ENCODE data around the gene TRIM31. TPM values are rescaled to one million over a fixed set of nuclear protein-coding genes. Genes with fewer than 3 reads are reported as not detected.

Gene TRIM31
- total RNA-seq, 2 experiments from 2014 or later, result not detected

GRCh38 chr6:30066082-30066481 lies 46.8 kb downstream of the TRIM31 start:
- Histone ChIP-seq H4K20me1 (ENCODE audit: insufficient read depth, low read length) (no peaks in the 10 kb centered on the region), H3K4me2 (ENCODE audit: low read length) (peak overlapping the region; percentile 80), H3K4me1 (ENCODE audit: insufficient read depth, low read length, poor library complexity, severe bottlenecking) (peaks cover 35% of the 10 kb centered on the region), H3K79me2 (ENCODE audit: insufficient read depth, low read depth, low read length) (peaks cover 50% of the 10 kb centered on the region; the same call in 1 of the 2 replicates), H2AFZ (ENCODE audit: low read length) (peak overlapping the region; percentile 76; the same call in 1 of the 2 replicates), H3K4me3 (ENCODE audit: low read depth, low read length, poor library complexity, severe bottlenecking) (peak overlapping the region; percentile 77), H3K9me3 (ENCODE audit: low read length) (no peaks in the 10 kb centered on the region), H3K36me3 (ENCODE audit: insufficient read depth, low read length) (peaks cover 25% of the 10 kb centered on the region), H3K9me2 (ENCODE audit: insufficient read depth, low read length) (no peaks in the 10 kb centered on the region), H3K27ac (ENCODE audit: low read depth, low read length, poor library complexity, severe bottlenecking) (peak overlapping the region; percentile 83)
- TF ChIP-seq CTCF (conservative IDR thresholded peaks at IDR 0.05; ENCODE audit: low read length) (no peak), EZH2phosphoT487 (IDR thresholded peaks at IDR 0.05; ENCODE audit: borderline replicate concordance, low read depth, low read length) (no peak)
- no TSS peak for BruUV-seq (replicated peaks)
- intact Hi-C loops (cut with micrococcal nuclease; ENCODE audit: unreplicated experiment), result loop anchor here (2.0 to 10.0 kb wide), 4 partner anchors 101 to 1921 kb away; partner anchors contain the start of genes RPP21 and ZKSCAN8
- peak; percentile 22 for DNase-seq (ENCODE audit: low spot score)
- POLR2A ChIA-PET, result interaction anchor here (0.6 to 1.6 kb wide), 9 partner anchors 9 to 1671 kb away, joined by 3 to 6 read pairs (median 3); partner anchors contain the start of gene TRIM39
- CTCF ChIA-PET (ENCODE audit: unreplicated experiment), result interaction anchor here (0.5 to 1.0 kb wide), 2 partner anchors 28 to 49 kb away, joined by 3 read pairs; no protein-coding TSS in a partner anchor

GRCh38 chr6:30063315-30063714 lies 49.6 kb downstream of the TRIM31 start:
- peaks cover 43% of the 10 kb centered on the region for H3K4me1 ChIP-seq (ENCODE audit: insufficient read depth, low read length, poor library complexity, severe bottlenecking)
- CTCF ChIA-PET (ENCODE audit: unreplicated experiment), result no interaction called here

More at GRCh38 chr6:30063315-30063714, 49.6 kb downstream of the TRIM31 start:
- no peak overlapping the region for H3K27ac ChIP-seq (ENCODE audit: low read depth, low read length, poor library complexity, severe bottlenecking)
- peaks cover 66% of the 10 kb centered on the region for H3K79me2 ChIP-seq (ENCODE audit: insufficient read depth, low read depth, low read length)
- BruUV-seq (replicated peaks), result no TSS peak
- H3K36me3 ChIP-seq (ENCODE audit: insufficient read depth, low read length), result peaks cover 18% of the 10 kb centered on the region
- peak overlapping the region; percentile 81 for H3K4me3 ChIP-seq (ENCODE audit: low read depth, low read length, poor library complexity, severe bottlenecking)
- peak overlapping the region; percentile 92 for H3K4me2 ChIP-seq (ENCODE audit: low read length)
- H3K9me2 ChIP-seq (ENCODE audit: insufficient read depth, low read length), result no peaks in the 10 kb centered on the region
- POLR2A ChIA-PET, result no interaction called here
- H2AFZ ChIP-seq (ENCODE audit: low read length), result no peak overlapping the region
- no peak for DNase-seq (ENCODE audit: low spot score)
- no peaks in the 10 kb centered on the region for H3K9me3 ChIP-seq (ENCODE audit: low read length)
- no peak for TF ChIP-seq EZH2phosphoT487 (IDR thresholded peaks at IDR 0.05; ENCODE audit: borderline replicate concordance, low read depth, low read length)
- no peak for TF ChIP-seq CTCF (conservative IDR thresholded peaks at IDR 0.05; ENCODE audit: low read length)
- intact Hi-C loops (cut with micrococcal nuclease; ENCODE audit: unreplicated experiment), result loop anchor here (10.0 kb wide), 2 partner anchors 281 to 1919 kb away; partner anchors contain the start of genes RPP21 and ZKSCAN8
- H4K20me1 ChIP-seq (ENCODE audit: insufficient read depth, low read length), result no peaks in the 10 kb centered on the region

All from OCI-LY7 (cell line).